Stimulated activated CD4-positive, alpha-beta T cell treated with anti-CD3 and anti-CD28 coated beads, TNF-alpha, amount 100 ng/mL, for 24 hours (primary cell): ENCODE results near the gene IFRD2.
"Not testable (repeated sequence)": the region's sequence is repeated elsewhere in the genome, so short reads cannot be mapped to it uniquely, and the experiment has no call there.

Experiments used
- DNase-seq, 3 experiments: peaks; one replicate each; pipeline ENCODE4 v3.0.0-alpha.2; 2020; ENCODE audit warnings: low read depth in 3 of 3

IFRD2 gene

DNA sequence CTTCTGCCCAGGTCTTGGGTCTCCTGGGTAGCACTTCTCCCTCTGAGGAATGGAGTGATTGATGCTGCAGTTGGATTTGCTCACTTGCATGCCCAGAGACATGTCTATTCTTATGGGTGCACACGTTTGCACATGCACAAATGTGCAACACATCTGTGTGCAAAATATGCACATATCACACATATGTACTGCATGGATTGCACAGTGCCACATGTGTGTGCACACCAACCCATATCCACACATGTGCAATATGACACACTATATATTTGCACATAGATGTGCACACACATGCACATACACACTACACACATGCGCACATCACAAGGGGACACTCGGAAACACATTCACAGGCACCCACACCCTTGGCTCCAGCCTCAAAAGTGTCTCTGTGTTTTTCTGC, 24.0 kb downstream of the IFRD2 start:
- DNase-seq: no peak

DNA sequence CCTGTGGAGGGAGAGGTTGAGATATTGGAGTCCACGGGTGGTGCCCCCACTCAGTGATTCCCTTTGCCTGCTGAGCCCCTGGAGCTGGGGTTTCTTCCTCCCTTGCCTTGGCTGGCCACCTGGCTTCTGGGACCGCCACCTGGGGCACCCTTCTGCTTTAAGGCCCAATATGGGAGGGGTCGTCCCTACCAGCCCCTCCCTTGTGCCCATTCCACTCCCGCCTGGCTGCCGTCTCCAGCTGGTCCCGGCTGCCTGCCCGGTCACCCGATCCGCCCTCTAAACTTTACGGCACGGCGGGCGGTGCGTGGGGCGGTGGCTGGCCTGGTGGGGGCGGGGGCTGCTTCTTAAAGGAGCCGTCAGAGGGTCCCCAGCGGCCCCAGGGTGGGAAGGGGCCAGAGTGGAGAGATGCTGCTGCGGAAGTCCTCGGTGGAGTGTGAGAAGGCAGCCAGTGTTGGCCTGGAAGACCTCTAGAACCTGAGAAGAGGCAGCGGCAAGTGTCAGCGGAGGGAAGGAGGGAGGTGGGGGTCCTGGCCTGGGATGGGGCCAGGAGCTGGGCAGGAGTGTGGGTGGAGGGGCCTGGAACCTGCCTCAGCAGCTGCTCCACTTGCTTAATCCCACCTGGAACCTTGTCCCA, 24.8 kb downstream of the IFRD2 start:
- DNase-seq: no peak

DNA sequence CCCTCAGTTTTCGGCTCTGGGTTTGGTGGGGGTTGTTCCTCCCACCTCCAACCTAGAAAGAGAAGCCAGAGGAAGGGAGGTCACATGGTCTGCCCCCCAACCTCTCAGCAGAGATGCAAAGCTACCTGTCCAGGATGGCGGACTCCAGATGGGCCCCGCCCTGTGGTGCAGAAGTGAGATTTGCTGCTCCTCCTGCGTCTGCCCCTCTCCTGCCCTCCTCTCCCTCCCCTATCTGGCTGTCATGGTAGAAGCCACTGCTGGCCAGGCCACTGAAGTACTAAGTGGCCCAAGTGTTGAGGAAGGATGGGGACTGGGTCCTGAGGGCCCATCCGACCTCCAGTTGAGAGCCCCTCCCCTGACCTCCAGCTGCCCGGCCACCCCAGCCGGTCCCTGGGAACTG, 25.4 kb downstream of the IFRD2 start:
- DNase-seq: no peak

DNA sequence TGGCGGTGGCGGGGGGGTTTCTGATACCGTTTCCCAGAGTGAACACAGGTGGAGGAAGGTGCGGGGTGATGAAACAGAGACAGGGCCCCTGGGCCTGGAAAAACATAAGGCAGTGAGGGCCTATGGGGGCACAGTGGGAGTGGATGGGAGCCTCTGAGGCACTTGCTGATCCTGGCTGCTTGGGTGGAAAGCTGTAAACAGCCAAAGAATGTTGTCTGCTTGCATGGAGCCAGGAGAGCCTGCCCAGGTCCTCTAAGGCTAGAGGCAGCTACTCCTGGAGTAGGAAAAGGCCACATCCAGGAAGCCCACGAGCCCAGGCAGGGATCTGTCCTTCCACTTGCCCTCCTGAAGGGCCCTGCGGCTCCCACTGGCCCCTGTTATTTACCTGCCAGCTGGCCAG, 26.2 kb downstream of the IFRD2 start:
- DNase-seq: no peak

DNA sequence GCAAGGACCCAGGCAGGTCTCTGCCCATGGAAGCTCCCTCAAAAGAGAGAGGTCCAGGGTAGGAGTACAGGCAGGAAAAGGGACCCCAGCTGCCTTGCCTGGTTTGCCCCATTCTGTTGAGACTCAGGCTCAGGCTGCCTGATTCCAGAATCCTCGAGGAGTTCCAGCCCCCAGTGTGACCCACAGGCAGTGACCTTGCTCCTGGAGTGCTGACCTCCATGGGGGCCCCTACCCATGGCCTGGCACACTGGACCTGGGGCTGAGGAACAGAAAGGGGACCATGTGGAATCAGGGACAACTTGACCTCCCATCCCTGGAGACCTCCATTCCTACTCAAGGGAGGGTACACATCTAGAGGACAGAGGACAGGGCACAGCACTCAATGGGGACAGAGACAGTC, 26.7 kb downstream of the IFRD2 start:
- no peak for DNase-seq

DNA sequence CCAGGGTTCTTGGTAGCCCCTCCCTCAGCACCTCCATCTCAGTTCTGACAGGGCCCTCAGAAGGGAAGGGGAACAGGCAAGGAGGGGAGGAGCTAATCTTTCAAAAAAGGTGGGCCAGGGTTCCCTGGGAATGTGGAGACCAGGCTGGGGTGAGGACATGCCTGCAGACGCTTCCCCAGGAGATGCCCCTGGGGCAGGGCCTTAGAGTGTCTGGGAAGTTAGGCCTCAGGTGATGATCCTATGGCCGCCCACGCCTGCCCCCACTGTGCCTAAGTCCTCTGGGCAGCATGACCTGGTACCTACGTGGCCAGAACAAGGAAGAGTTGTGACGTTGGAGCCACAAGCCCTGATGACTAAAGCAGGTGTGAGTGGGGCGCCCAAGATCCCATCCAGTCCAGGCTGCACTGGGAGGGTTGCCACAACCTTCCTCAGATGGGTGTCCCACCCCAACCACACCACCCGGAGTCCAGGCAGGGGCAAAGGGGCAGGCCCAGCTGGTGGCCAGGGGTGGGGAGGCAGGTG, 27.2 kb downstream of the IFRD2 start:
- DNase-seq: no peak

DNA sequence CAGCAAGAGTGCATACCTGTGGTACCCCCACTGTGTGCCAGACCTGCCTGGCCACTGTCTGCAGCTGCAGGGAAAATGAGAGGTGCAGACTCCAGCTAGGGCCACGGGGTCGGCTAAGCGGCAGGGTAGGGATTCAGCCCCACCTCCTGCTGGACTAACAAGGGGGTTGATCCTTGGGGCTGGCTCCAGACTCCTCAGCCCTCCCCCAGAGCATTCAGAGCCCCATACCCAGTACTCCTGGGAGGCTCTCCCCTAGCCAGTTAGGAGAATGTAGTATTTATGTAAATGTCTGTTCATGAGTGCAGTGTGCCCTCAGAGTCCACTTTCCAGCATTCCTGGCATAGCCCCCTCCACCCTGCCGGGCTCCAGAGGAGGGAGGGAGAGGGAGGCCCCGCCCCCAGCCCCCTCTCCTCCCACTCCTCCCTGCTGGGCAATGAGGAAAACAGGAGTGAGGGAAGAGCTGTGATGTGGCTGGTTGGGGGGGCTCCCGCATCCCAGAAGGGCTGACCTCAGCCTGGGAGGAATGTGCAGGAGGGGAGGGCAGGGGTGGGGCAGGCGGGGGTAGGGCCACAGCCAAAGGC, 27.8 kb downstream of the IFRD2 start:
- DNase-seq: no peak

DNA sequence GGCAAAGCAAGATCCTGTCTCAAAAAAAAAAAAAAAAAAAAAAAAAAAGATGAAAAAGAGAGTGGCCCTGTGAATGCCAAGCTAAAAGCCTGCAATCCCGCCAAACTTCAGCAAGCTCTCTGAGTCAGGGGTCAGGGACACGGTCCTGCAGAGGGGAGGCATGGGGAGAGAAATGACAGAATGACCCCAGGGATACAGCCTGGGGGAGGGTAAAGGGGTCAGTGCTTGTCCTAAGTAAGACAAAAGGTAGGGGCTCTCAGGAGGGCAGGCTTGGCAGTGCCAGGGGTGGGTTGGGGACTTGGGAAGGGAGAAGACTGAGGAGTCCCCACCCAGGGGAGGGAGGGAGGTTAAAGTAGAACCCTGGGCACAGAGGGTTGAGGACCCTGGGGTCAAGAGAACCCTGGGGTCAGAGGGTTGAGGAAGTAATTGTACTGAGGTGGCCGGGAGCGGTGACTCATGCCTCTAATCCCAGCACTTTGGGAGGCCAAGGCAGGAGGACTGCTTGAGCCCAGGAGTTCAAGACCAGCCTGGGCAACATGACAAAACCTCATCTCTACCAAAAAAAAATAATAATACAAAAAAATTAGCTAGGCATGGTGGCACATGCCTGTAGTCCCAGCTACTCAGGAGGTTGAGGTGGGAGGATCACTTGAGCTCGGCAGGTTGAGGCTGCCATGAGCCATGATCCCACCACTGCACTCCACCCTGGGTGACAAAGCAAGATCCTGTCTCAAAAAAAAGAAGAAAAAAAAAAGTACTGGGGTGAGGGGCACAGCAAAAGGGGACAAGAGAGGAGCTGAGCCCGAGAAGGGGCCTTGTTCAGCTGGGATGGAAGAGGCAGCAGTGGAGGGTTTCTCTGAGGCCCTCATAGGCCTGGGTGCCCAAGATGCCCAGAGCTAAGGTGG, 28.5 kb downstream of the IFRD2 start:
- no peak for DNase-seq

DNA sequence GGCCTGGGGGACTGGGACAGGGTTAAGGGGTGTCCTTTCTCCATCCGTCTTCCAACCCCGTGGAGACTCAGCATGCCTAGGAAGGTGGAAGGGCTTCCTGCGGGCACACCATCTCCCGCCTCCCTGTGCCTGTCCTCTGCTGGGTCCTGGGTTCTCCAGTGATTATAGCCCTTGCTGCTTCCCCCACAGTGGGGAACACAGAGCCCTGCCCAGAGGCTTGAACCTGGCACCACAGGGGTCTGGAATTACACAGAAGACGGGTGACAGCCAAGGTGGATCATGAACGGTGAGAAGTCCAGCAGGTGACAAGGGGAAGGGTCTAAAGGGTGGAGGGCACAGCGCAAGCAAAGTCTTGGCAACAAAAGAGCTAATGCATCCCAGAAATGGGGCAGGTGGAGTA, 29.5 kb downstream of the IFRD2 start:
- no peak for DNase-seq

DNA sequence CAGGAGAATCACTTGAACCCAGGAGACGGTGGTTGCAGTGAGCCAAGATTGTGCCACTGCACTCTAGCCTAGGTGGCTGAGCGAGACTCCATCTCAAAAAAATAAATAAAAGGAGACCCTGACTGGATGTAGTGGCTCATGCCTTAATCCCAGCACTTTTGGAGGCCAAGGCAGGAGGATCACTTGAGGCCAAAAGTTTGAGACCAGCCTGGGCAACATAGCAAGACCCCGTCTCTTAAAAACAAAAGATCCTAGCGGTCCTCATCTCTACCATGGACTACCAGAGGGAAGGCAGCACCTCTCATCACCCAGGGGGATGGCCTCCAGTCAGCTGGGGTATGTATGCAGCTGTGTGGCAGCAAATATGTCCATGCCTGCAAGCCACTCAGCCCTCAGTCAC, 30.0 kb downstream of the IFRD2 start:
- not testable (repeated sequence) for DNase-seq

DNA sequence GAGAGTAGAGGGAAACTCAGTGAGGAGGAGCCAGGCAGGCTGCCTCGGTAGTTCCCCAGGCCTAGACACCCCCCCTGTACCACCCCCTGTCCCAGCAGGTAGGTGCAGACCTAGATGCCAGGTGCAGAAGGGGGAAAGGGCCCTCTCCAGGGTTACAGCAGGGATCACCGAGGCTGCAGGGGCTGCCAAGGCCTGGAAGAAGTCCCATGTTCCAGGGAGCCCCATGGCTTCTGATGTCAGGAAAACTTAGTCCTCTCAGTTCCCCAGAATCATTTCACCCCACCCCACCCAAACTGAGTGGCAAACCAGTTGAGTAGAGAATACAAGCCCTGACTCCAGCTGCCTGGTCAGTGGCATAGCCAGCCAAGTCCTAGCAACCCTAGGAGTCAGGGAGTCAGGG, 30.7 kb downstream of the IFRD2 start:
- no peak for DNase-seq

DNA sequence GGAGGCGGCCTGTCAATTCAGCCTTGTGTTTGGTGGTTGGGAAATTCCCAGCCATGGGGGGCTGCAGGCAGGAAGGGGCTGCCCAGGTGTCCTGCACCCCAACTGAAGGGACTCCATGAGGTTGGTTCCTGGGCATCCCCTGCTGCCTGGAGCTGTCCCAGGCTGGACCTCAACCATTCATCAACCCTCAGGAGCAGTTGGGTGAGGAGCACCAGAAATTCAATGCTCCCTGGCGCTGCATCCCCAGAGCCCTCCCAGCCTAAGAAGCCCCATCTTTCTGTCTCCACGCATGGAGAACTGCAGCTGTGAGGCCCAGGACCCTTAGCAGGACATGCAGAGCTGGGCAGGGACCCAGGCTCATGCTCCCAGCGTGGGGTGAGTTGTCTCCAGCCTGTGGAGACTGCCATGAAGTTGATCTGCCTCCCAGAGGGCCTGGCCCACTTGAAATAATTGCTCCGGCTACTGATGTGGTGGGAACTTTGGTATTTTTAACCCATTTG, 31.2 kb downstream of the IFRD2 start:
- DNase-seq: no peak

DNA sequence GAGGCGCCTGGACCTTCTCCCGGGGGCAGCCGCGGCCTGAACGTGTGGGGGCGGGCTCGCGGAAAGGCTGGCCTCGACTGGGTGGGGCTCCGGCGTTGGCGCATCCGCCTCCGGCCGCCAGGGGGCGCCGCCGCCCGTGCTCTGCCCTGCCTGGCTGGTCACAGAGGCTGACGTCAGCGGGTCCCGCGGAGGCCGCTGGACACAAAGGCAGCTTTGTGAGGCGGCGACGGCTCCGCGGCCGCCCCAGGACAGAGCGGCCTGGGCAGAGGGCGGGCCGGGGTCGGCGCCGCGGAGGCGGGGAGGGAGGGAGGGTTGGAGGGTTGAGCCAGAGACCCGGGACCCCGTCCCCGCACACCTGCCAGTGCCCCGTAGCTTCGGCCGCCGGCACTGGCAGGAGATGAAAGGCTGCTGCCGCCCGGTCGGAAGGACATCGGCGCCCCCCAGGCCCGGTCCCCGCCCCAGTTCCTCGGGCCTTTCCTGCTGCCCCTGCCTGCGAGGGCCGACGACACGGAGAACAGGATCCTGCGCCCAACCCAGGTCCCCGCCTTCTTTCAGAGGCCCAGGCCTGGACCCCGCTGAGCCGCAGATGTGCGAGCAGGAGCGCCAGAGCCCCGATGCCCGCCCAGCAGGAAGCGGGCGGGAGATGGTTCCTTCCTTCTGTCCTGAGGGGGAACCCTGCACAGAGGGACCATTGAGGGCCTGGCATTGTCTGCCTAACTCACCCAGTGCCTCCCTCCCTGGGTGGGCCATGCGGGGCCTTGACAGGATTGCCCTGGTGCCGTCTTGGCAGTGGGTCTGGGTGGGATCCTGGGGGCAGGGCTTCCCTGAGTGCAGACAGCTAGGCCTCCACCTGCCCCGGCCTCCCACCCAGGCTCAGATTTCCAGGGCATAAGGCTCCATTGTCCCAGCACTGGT, 31.9 kb downstream of the IFRD2 start:
- DNase-seq: peak; percentile 63 to 85 (median 69)

DNA sequence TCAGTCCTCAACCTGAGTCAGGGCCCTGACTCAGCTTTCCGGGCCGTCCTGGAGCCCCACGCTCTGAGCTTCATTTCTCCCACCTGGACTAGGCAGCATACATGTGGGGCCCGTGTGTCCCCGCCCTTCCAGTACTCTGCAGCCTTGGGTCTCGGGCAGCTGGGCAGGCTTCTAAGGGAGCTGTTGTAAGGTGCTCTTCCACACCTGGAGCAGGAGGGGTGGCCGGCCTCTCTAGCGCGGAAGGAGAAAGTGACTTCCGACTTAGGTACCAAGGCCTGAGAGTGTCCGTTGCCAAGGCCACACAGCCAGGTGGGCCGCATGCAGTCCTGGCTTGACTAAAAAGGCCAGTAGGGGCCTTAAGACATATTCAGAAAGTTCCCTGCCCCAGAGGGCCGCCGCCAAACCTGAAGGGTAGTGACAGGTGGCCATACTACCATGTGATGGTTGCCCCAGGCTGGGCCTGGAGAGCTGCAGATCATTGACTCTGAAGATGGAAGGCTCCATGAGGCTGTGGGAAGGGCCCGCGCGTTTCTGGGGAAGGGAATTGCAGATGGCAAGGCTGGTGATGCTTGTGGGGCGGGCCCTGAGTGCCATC, 32.7 kb downstream of the IFRD2 start:
- DNase-seq: no peak

DNA sequence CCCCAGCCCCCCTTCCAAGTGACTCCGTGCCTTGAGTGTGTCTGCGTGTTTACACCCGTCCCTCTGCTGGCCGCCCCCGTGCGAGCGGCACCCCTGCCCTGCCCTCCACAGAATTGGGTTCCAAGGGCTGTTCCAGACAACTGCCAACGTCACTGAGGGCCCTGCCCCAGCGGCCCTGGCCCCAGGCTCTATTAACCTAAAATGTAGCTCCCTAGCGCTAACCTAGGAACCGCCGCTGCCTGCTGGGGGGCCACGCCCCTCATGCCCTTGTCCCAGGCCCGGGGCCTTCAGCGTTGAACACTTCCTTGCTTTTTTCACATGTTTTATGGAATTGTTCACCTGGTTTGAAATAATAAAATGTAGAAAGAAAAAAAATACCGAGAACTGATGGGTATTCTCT, 33.2 kb downstream of the IFRD2 start:
- DNase-seq: no peak

DNA sequence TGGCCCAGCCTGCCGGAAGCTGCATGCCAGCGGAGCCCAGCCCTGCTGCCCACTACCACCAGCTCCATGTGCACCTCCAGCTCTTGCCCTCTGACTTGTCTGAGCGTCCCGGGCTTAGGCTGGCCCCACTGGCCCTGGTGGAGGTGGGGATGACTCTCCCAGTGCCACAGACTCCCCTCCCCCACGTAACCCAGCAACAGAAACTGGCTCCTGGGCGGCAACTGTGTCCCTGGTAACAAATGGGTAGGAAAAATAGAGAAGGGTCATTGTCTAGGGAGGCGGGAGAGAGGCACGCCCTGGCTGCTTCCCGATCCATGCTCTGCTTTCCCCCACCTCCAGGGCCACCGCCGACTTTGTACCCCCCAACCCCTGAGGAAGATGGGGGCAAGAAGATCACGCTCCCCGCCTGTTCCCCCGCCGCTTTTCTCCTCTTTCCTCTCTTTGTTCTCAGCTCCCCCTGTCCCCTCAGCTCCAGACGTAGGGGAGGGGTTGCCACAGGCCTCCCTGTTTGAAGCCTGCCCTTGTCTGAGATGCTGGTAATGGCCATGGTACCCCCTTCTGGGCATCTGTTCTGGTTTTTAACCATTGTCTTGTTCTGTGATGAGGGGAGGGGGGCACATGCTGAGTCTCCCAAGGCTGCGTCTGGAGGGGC, 34.1 kb downstream of the IFRD2 start:
- DNase-seq: no peak

DNA sequence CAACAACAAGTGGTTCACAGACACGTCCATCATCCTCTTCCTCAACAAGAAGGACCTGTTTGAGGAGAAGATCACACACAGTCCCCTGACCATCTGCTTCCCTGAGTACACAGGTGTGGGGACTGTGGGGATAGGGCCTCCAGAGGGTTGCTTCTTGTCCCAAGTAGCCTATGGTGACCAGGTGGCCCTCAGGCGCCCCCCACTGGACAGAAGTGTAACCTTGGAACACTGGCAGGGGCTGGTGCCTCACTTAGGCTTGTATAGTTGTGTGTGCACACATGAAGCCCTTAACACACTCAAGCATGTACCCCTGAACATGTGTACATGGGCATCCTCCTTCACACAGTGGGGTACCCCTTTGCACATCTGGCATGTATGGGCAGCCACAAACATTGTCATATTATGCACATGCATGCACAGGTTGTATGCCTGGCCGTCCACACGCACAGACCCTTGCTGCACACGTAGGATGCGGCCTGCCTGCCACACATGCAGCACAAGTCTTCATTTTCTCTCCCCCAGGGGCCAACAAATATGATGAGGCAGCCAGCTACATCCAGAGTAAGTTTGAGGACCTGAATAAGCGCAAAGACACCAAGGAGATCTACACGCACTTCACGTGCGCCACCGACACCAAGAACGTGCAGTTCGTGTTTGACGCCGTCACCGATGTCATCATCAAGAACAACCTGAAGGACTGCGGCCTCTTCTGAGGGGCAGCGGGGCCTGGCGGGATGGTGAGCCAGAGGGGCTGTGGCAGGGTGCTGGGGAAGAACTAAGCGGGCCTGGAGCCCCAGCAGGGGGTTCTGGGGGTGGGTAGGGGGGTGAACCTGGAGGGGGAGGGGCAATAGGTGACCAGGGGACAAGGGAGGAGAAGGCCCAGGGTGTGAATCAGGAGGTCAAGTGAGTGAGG, 35.0 kb downstream of the IFRD2 start:
- DNase-seq: peak in 1 of 3 experiments; percentile 49

DNA sequence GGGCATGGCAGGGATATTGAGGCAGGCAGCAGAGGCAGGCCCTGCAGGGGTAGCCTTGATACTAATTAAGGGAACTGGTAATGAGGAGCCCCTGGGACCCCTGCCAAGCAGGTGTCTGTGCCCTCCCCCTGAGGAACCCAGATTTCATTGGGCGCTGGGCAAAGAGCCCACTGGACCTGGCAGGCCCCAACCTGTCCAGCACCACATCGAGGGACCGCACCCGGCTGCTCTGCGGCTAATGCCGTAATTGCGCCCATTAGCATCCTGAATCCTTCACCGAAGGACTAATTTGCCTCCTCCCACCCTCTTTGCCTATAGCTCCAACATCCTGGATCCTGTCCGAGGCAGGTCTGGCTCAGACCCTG, 37.0 kb downstream of the IFRD2 start:
- DNase-seq: no peak

DNA sequence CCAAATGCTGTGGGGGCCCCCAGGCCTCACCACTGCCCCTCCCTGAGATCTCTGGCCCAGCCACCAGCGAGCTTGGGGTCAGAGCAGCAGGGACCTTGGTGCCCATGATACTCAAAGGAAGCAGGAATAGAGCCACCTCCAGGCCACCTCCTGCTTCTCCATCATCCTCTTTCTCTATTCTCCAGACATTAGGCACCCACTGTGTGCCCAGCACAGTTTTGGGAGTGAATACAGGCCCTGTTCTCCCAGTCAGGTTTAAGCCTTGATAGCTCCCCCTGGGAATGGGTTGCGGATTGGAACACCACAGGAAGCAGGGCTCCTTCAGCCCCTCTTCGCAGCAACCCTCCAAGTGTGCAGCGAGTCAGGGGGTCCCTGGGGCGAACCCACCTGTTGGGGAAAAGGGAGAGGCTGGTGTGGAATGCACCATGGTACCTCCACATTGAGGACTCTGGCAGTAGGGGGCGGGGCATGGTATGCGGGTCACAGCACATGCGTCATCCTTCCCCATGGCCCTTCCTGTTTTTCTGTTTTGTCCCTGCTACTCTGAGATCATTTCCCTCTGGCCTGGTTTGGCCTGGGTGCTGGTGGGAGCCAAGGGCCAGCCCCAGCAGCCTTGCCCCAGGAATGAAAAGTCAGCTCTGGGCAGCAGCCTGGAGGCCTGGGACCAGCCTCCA, 37.5 kb downstream of the IFRD2 start:
- DNase-seq: no peak
